HCT116 (cell line): ENCODE data around the gene AMT.

Experiments used
- CTCF ChIP-seq, 3 experiments: fragments of 200-600 bp in 1 of 3; sonication (generic) in 1 of 3; IDR thresholded peaks in 2 of 3; conservative IDR thresholded peaks in 1 of 3; 2 replicates each; pipeline ENCODE4 v1.5.1; 2012 to 2017; ENCODE audit warnings: low read depth in 2 of 3, low read length in 2 of 3, antibody characterized with exemption in 1 of 3, borderline replicate concordance in 1 of 3, control low read depth in 1 of 3, mild to moderate bottlenecking in 1 of 3, mixed read lengths in 1 of 3, mixed run types in 1 of 3, moderate library complexity in 1 of 3; ENCODE audit not compliant: insufficient read depth in 1 of 3
- EZH2 ChIP-seq: fragments of 200-600 bp; sonication (generic); IDR thresholded peaks from 2 replicates; pipeline ENCODE4 v1.6.1; 2017; ENCODE audit warnings: antibody characterized with exemption, mixed run types
- POLR2AphosphoS5 ChIP-seq: IDR thresholded peaks from 2 replicates; pipeline ENCODE4 v1.6.1; 2011; ENCODE audit warnings: mild to moderate bottlenecking, low read depth, low read length, moderate library complexity
- REST ChIP-seq: IDR thresholded peaks from 2 replicates; pipeline ENCODE4 v1.6.1; 2012; ENCODE audit warnings: low read depth
- SIN3A ChIP-seq: IDR thresholded peaks from 2 replicates; pipeline ENCODE4 v1.6.1; 2012; ENCODE audit warnings: low read depth

GRCh38 chr3:49412632-49413337 is 9.5 kb downstream of the AMT start:
- TF ChIP-seq CTCF (IDR thresholded peaks at IDR 0.05 in 2 of 3, conservative IDR thresholded peaks at IDR 0.05 in 1 of 3; ENCODE audit: borderline replicate concordance in 1 of 3, insufficient read depth in 1 of 3, low read depth in 2 of 3, low read length in 2 of 3): no peak
- TF ChIP-seq REST: no peak
- no peak for TF ChIP-seq SIN3A
- no peak for TF ChIP-seq EZH2
- TF ChIP-seq POLR2AphosphoS5: no peak
